BLaER1 treated with 17β-estradiol and CSF1 and Interleukin-3, amounts not matched to agents 10 nM and 100 nM (cell line): ENCODE measurements around the gene KCTD17.
A peak's percentile ranks its signal among the peaks of the same experiment; 100 is the strongest.

Experiments used
- H3K27ac ChIP-seq, 11 experiments: shearing (Covaris generic); formaldehyde crosslinking; 2 replicates each; pipeline ENCODE4 v1.8.1; 2022
- H3K27me3 ChIP-seq, 11 experiments: shearing (Covaris generic); formaldehyde crosslinking; 2 replicates each; pipeline ENCODE4 v1.8.1; 2022
- H3K36me3 ChIP-seq, 11 experiments: shearing (Covaris generic); formaldehyde crosslinking; 2 replicates each; pipeline ENCODE4 v1.8.1; 2022
- H3K4me1 ChIP-seq, 10 experiments: shearing (Covaris generic); formaldehyde crosslinking; 2 replicates each; pipeline ENCODE4 v1.8.1; 2022
- H3K4me2 ChIP-seq, 11 experiments: shearing (Covaris generic); formaldehyde crosslinking; 2 replicates each; pipeline ENCODE4 v1.8.1; 2022
- H3K4me3 ChIP-seq, 10 experiments: shearing (Covaris generic); formaldehyde crosslinking; 2 replicates each; pipeline ENCODE4 v1.8.1; 2022
- H3K9ac ChIP-seq, 11 experiments: shearing (Covaris generic); formaldehyde crosslinking; 2 replicates each; pipeline ENCODE4 v1.8.1; 2022
- H3K9me3 ChIP-seq, 11 experiments: shearing (Covaris generic); formaldehyde crosslinking; replicated peaks in 1 of 11; 2 replicates each; pipeline ENCODE4 v1.8.1; 2022
- H4K20me1 ChIP-seq, 11 experiments: shearing (Covaris generic); formaldehyde crosslinking; 2 replicates each; pipeline ENCODE4 v1.8.1; 2022
- Cebpa-rat ChIP-seq, 11 experiments: shearing (Covaris generic); IDR thresholded peaks; 2 replicates each; pipeline ENCODE4 v1.8.1; 2022

KCTD17 gene

GRCh38 chr22:37051391-37052385, at the start of gene KCTD17:
KCTD17 (plus strand) TSS chr22:37051742; CDS start chr22:37051761, 19 bp downstream.
- Histone ChIP-seq H3K27ac (peak within 1 kb of the TSS; percentile 49 to 75 (median 70); a peak in 20 of 22 replicates), H3K9me3 (no peaks in the 10 kb centered on the region), H3K4me2 (peak within 1 kb of the TSS; percentile 93 to 100 (median 97)), H3K27me3 (no peaks in the 10 kb centered on the region), H3K4me3 (peak within 1 kb of the TSS; percentile 74 to 93 (median 85)), H3K9ac (peak within 1 kb of the TSS; percentile 71 to 87 (median 82)), H3K4me1 (peaks cover 39 to 63% (median 58%) of the 10 kb centered on the region in 10 experiments), H4K20me1 (peaks cover 0 to 36% (median 17%) of the 10 kb centered on the region in 11 experiments; a peak in 13 of 22 replicates), H3K36me3 (peaks cover 9 to 35% (median 23%) of the 10 kb centered on the region in 11 experiments)
- TF ChIP-seq Cebpa-rat (IDR thresholded peaks at IDR 0.05), result no peak

- Histone ChIP-seq H3K27ac (no peak overlapping the region), H3K9ac (no peak overlapping the region), H3K9me3 (peaks cover 0 to 8% (median 0%) of the 10 kb centered on the region in 11 experiments; a peak in 5 of 22 replicates), H3K4me2 (no peak overlapping the region), H4K20me1 (no peaks in the 10 kb centered on the region), H3K4me3 (no peak overlapping the region), H3K36me3 (no peaks in the 10 kb centered on the region), H3K4me1 (peaks cover 0 to 3% (median 0%) of the 10 kb centered on the region in 10 experiments; a peak in 1 of 20 replicates), H3K27me3 (no peaks in the 10 kb centered on the region)
- TF ChIP-seq Cebpa-rat (IDR thresholded peaks at IDR 0.05), result no peak
Observed at GRCh38 chr22:37001826-37002225, 49.7 kb upstream of the KCTD17 start.

- no peak for TF ChIP-seq Cebpa-rat (IDR thresholded peaks at IDR 0.05)
- Histone ChIP-seq H4K20me1 (no peaks in the 10 kb centered on the region), H3K36me3 (no peaks in the 10 kb centered on the region), H3K27ac (no peak overlapping the region), H3K9me3 (peaks cover 0 to 8% (median 0%) of the 10 kb centered on the region in 11 experiments; a peak in 5 of 22 replicates), H3K4me3 (no peak overlapping the region), H3K4me1 (peaks cover 3 to 7% (median 5%) of the 10 kb centered on the region in 10 experiments; a peak in 19 of 20 replicates), H3K4me2 (no peak overlapping the region), H3K27me3 (no peaks in the 10 kb centered on the region), H3K9ac (no peak overlapping the region)
Observed at GRCh38 chr22:37002633-37003032, 48.9 kb upstream of the KCTD17 start.

GRCh38 chr22:37007651-37008050, 43.9 kb upstream of the KCTD17 start:
- peak overlapping the region; percentile 34 to 74 (median 61); a peak in 21 of 22 replicates for H3K4me2 ChIP-seq
- TF ChIP-seq Cebpa-rat (IDR thresholded peaks at IDR 0.05), result no peak

GRCh38 chr22:37008365-37008764, 43.2 kb upstream of the KCTD17 start:
- Histone ChIP-seq H3K9me3 (peaks cover 0 to 8% (median 0%) of the 10 kb centered on the region in 11 experiments; a peak in 5 of 22 replicates), H3K27ac (no peak overlapping the region), H4K20me1 (peaks cover 0 to 31% (median 0%) of the 10 kb centered on the region in 11 experiments; a peak in 6 of 22 replicates), H3K9ac (no peak overlapping the region), H3K4me1 (peaks cover 17 to 25% (median 22%) of the 10 kb centered on the region in 10 experiments), H3K27me3 (no peaks in the 10 kb centered on the region), H3K36me3 (peaks cover 0 to 8% (median 0%) of the 10 kb centered on the region in 11 experiments; a peak in 6 of 22 replicates), H3K4me3 (no peak overlapping the region), H3K4me2 (peak overlapping the region; percentile 34 to 74 (median 61); a peak in 21 of 22 replicates)
- no peak for TF ChIP-seq Cebpa-rat (IDR thresholded peaks at IDR 0.05)

More at GRCh38 chr22:37007651-37008050, 43.9 kb upstream of the KCTD17 start:
- no peak overlapping the region for H3K4me3 ChIP-seq
- H4K20me1 ChIP-seq, result peaks cover 0 to 25% (median 0%) of the 10 kb centered on the region in 11 experiments; a peak in 4 of 22 replicates
- no peak overlapping the region for H3K9ac ChIP-seq
- peaks cover 0 to 8% (median 0%) of the 10 kb centered on the region in 11 experiments; a peak in 5 of 22 replicates for H3K9me3 ChIP-seq
- H3K4me1 ChIP-seq, result peaks cover 17 to 25% (median 22%) of the 10 kb centered on the region in 10 experiments
- no peak overlapping the region for H3K27ac ChIP-seq
- peaks cover 0 to 8% (median 0%) of the 10 kb centered on the region in 11 experiments; a peak in 6 of 22 replicates for H3K36me3 ChIP-seq
- H3K27me3 ChIP-seq, result no peaks in the 10 kb centered on the region

GRCh38 chr22:37009490-37009889, 42.1 kb upstream of the KCTD17 start:
- H3K27ac ChIP-seq, result no peak overlapping the region
- H3K4me2 ChIP-seq, result peak overlapping the region in 3 of 11 experiments; percentile 61 to 74 (median 64); a peak in 3 of 22 replicates
- peaks cover 0 to 8% (median 0%) of the 10 kb centered on the region in 11 experiments; a peak in 6 of 22 replicates for H3K36me3 ChIP-seq
- H3K27me3 ChIP-seq, result no peaks in the 10 kb centered on the region
- no peak overlapping the region for H3K9ac ChIP-seq
- peaks cover 17 to 25% (median 22%) of the 10 kb centered on the region in 10 experiments for H3K4me1 ChIP-seq
- no peak overlapping the region for H3K4me3 ChIP-seq
- peaks cover 0 to 39% (median 0%) of the 10 kb centered on the region in 11 experiments; a peak in 7 of 22 replicates for H4K20me1 ChIP-seq
- no peak for TF ChIP-seq Cebpa-rat (IDR thresholded peaks at IDR 0.05)
- H3K9me3 ChIP-seq, result peaks cover 0 to 8% (median 0%) of the 10 kb centered on the region in 11 experiments; a peak in 5 of 22 replicates

GRCh38 chr22:37010174-37010573, 41.4 kb upstream of the KCTD17 start:
- H3K9me3 ChIP-seq, result peaks cover 0 to 4% (median 0%) of the 10 kb centered on the region in 11 experiments; a peak in 5 of 22 replicates
- no peaks in the 10 kb centered on the region for H3K27me3 ChIP-seq
- no peak overlapping the region for H3K4me3 ChIP-seq
- no peak overlapping the region for H3K9ac ChIP-seq
- H4K20me1 ChIP-seq, result peaks cover 0 to 46% (median 6%) of the 10 kb centered on the region in 11 experiments; a peak in 9 of 22 replicates
- peaks cover 0 to 8% (median 0%) of the 10 kb centered on the region in 11 experiments; a peak in 6 of 22 replicates for H3K36me3 ChIP-seq
- no peak for TF ChIP-seq Cebpa-rat (IDR thresholded peaks at IDR 0.05)
- H3K4me1 ChIP-seq, result peaks cover 17 to 25% (median 22%) of the 10 kb centered on the region in 10 experiments
- no peak overlapping the region for H3K4me2 ChIP-seq
- H3K27ac ChIP-seq, result no peak overlapping the region

- H3K9ac ChIP-seq, result no peak overlapping the region
- peaks cover 0 to 52% (median 12%) of the 10 kb centered on the region in 11 experiments; a peak in 10 of 22 replicates for H4K20me1 ChIP-seq
- H3K9me3 ChIP-seq, result no peaks in the 10 kb centered on the region
- H3K27me3 ChIP-seq, result no peaks in the 10 kb centered on the region
- H3K4me2 ChIP-seq, result no peak overlapping the region
- no peak overlapping the region for H3K4me3 ChIP-seq
- TF ChIP-seq Cebpa-rat (IDR thresholded peaks at IDR 0.05), result no peak
- peaks cover 0 to 12% (median under 1%) of the 10 kb centered on the region in 11 experiments; a peak in 9 of 22 replicates for H3K36me3 ChIP-seq
- H3K4me1 ChIP-seq, result peaks cover 17 to 25% (median 22%) of the 10 kb centered on the region in 10 experiments
- H3K27ac ChIP-seq, result no peak overlapping the region
Observed at GRCh38 chr22:37010976-37011375, 40.6 kb upstream of the KCTD17 start.
